ENCODE results near the gene C4B. TPM values are rescaled to one million over a fixed set of nuclear protein-coding genes. Genes with fewer than 3 reads are reported as not detected.

The C4B gene
- total and polyA plus RNA-seq, 2 donors (not counting 1 experiment from before 2014, with no cell fraction given) = 16.2 to 19.0 TPM

DNA sequence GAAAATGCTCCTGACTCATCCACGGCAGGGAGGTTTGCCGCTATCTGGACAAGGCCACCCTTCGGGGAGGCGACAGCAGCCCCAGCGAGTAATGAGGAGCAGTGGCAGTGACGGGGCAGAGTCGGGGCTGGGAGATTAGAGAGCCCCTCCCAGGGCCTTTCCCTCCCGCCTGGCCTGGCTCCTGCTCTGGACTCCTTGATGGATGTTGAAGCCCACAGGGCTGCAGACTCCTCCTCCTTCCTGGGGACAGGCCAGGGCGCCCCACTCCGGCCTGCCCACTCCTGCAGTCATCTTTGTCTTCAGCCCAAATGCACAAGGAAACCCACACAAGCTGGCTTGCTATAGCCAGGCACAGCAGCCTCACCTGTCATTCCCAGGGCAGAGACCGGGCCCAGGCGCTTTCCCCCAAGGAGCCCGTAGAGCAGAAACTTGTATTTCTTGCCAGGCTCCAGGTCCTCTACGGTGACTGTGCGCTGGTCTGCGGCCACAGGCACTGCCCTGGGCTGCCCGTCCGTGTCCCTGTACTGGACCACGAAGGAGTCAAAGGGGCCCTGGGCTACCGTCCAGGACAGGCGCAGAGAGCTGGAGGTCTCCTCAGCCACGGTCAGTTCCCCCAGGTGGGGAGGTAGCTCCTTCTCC, 31.3 kb downstream of the C4B start:
- H2AFZ ChIP-seq (ENCODE audit: low read length) = no peak overlapping the region
- no peak for TF ChIP-seq EZH2 (IDR thresholded peaks at IDR 0.05; ENCODE audit: low read length, missing control alignments)
- TF ChIP-seq, protein P1, sequence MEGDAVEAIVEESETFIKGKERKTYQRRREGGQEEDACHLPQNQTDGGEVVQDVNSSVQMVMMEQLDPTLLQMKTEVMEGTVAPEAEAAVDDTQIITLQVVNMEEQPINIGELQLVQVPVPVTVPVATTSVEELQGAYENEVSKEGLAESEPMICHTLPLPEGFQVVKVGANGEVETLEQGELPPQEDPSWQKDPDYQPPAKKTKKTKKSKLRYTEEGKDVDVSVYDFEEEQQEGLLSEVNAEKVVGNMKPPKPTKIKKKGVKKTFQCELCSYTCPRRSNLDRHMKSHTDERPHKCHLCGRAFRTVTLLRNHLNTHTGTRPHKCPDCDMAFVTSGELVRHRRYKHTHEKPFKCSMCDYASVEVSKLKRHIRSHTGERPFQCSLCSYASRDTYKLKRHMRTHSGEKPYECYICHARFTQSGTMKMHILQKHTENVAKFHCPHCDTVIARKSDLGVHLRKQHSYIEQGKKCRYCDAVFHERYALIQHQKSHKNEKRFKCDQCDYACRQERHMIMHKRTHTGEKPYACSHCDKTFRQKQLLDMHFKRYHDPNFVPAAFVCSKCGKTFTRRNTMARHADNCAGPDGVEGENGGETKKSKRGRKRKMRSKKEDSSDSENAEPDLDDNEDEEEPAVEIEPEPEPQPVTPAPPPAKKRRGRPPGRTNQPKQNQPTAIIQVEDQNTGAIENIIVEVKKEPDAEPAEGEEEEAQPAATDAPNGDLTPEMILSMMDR (conservative IDR thresholded peaks at IDR 0.05 in 1 of 2, IDR thresholded peaks at IDR 0.05 in 1 of 2; ENCODE audit: low read depth in 1 of 2, low read length in 2 of 2) = no peak

DNA sequence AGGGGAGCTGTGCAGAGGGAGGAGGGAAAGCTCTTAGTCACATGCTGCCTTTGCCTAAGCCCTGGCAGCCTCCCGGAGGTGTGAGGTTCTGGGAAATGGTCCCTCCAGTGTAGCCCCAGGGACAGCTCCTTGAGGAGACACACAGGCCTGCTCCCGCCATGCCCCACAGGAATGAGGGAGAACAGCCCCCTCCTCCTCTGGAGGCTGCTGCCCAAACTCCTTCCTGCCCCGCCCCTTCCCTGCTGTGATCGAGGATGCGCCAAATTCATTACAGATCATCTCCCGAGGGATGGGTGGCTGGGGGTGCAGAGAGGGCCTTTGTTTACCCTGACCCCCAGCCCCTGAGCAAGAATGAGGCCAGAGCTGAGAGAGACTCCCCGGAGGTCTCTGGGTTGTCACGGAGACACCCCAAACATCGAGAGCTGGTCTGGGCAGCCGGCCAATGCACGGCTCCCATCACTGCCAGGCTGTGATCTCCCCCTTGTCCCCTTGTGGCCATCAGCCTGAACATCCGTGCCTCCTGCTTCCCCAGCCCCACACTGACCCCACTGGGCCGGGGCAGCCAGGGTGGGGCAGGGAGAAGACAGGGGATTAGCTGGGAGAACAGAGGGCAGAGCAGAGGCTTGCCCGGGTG, 32.0 kb downstream of the C4B start:
- H3K4me3 ChIP-seq (replicated peaks in 1 of 4; ENCODE audit: control extremely low read depth in 1 of 4, insufficient read depth in 1 of 4, low read depth in 3 of 4, low read length in 4 of 4) = no peak overlapping the region
- H3K4me2 ChIP-seq (ENCODE audit: extremely low read depth, insufficient read depth, low read length) = no peak overlapping the region
- H3K4me1 ChIP-seq (ENCODE audit: control insufficient read depth, extremely low read depth, insufficient read depth, low read length) = peaks cover 23% of the 10 kb centered on the region
- peaks cover 1% of the 10 kb centered on the region for H3K36me3 ChIP-seq (ENCODE audit: control insufficient read depth, insufficient read depth, low read length)
- H4K20me1 ChIP-seq (ENCODE audit: control insufficient read depth, extremely low read depth, insufficient read depth, low read length) = no peaks in the 10 kb centered on the region
- H3K9me3 ChIP-seq (ENCODE audit: control insufficient read depth, insufficient read depth, low read depth, low read length) = no peaks in the 10 kb centered on the region
- DNase-seq (ENCODE audit: low read depth in 2 of 2) = peak; percentile 6 to 23
- TF ChIP-seq, protein P1 (conservative IDR thresholded peaks at IDR 0.05 in 1 of 2, IDR thresholded peaks at IDR 0.05 in 1 of 2; ENCODE audit: low read depth in 1 of 2, low read length in 2 of 2) = no peak
- TF ChIP-seq EZH2 (IDR thresholded peaks at IDR 0.05; ENCODE audit: low read length, missing control alignments) = no peak
- H3K27me3 ChIP-seq (ENCODE audit: control insufficient read depth, insufficient read depth, low read length) = no peaks in the 10 kb centered on the region
- H2AFZ ChIP-seq (ENCODE audit: low read length) = no peak overlapping the region
- H3K27ac ChIP-seq (ENCODE audit: insufficient read depth, low read length) = peak overlapping the region; percentile 82
- peak overlapping the region; percentile 58 for H3K9ac ChIP-seq (ENCODE audit: insufficient read depth, low read length)
- H3K79me2 ChIP-seq (ENCODE audit: control insufficient read depth, insufficient read depth, low read length) = no peaks in the 10 kb centered on the region

More for the DNA sequence above, 31.3 kb downstream of the C4B start:
- peaks cover 1% of the 10 kb centered on the region for H3K36me3 ChIP-seq (ENCODE audit: control insufficient read depth, insufficient read depth, low read length)
- H3K4me1 ChIP-seq (ENCODE audit: control insufficient read depth, extremely low read depth, insufficient read depth, low read length) = peaks cover 23% of the 10 kb centered on the region
- no peaks in the 10 kb centered on the region for H3K9me3 ChIP-seq (ENCODE audit: control insufficient read depth, insufficient read depth, low read depth, low read length)
- peak overlapping the region; percentile 82 for H3K27ac ChIP-seq (ENCODE audit: insufficient read depth, low read length)
- no peaks in the 10 kb centered on the region for H3K27me3 ChIP-seq (ENCODE audit: control insufficient read depth, insufficient read depth, low read length)
- no peaks in the 10 kb centered on the region for H4K20me1 ChIP-seq (ENCODE audit: control insufficient read depth, extremely low read depth, insufficient read depth, low read length)
- no peak for DNase-seq (ENCODE audit: low read depth in 2 of 2)
- no peak overlapping the region for H3K4me2 ChIP-seq (ENCODE audit: extremely low read depth, insufficient read depth, low read length)
- peak overlapping the region; percentile 58 for H3K9ac ChIP-seq (ENCODE audit: insufficient read depth, low read length)
- H3K4me3 ChIP-seq (replicated peaks in 1 of 4; ENCODE audit: control extremely low read depth in 1 of 4, insufficient read depth in 1 of 4, low read depth in 3 of 4, low read length in 4 of 4) = no peak overlapping the region
- no peaks in the 10 kb centered on the region for H3K79me2 ChIP-seq (ENCODE audit: control insufficient read depth, insufficient read depth, low read length)

DNA sequence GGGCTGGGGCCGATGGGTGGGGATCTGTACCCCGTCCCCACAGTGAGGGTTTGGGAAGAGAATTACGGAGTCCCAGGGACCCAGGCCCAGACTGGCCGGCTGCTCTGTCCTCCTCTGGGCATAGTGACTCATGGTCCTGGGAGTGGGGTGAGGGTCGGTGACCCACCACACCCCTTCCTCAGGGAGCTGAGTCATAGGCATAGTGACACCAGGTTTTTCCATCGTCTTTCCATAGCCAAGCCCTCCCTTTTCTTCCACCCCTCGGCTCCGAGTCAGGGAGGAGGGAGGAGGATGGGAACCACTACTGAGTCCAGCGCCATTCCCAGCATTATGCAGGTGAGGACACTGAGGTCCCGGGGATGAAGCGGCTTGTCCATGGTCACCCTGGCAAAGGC, 32.5 kb downstream of the C4B start:
- no peak overlapping the region for H3K4me3 ChIP-seq (replicated peaks in 1 of 4; ENCODE audit: control extremely low read depth in 1 of 4, insufficient read depth in 1 of 4, low read depth in 3 of 4, low read length in 4 of 4)
- no peaks in the 10 kb centered on the region for H3K9me3 ChIP-seq (ENCODE audit: control insufficient read depth, insufficient read depth, low read depth, low read length)
- no peaks in the 10 kb centered on the region for H4K20me1 ChIP-seq (ENCODE audit: control insufficient read depth, extremely low read depth, insufficient read depth, low read length)
- TF ChIP-seq, protein P1 (conservative IDR thresholded peaks at IDR 0.05 in 1 of 2, IDR thresholded peaks at IDR 0.05 in 1 of 2; ENCODE audit: low read depth in 1 of 2, low read length in 2 of 2) = no peak
- no peak for TF ChIP-seq EZH2 (IDR thresholded peaks at IDR 0.05; ENCODE audit: low read length, missing control alignments)
- no peak overlapping the region for H2AFZ ChIP-seq (ENCODE audit: low read length)
- peaks cover 1% of the 10 kb centered on the region for H3K36me3 ChIP-seq (ENCODE audit: control insufficient read depth, insufficient read depth, low read length)
- H3K4me1 ChIP-seq (ENCODE audit: control insufficient read depth, extremely low read depth, insufficient read depth, low read length) = peaks cover 23% of the 10 kb centered on the region
- H3K27ac ChIP-seq (ENCODE audit: insufficient read depth, low read length) = peak overlapping the region; percentile 82
- peak overlapping the region; percentile 58 for H3K9ac ChIP-seq (ENCODE audit: insufficient read depth, low read length)
- peak overlapping the region; percentile 40 for H3K4me2 ChIP-seq (ENCODE audit: extremely low read depth, insufficient read depth, low read length)
- no peaks in the 10 kb centered on the region for H3K27me3 ChIP-seq (ENCODE audit: control insufficient read depth, insufficient read depth, low read length)
- peak; percentile 47 to 63 for DNase-seq (ENCODE audit: low read depth in 2 of 2)
- H3K79me2 ChIP-seq (ENCODE audit: control insufficient read depth, insufficient read depth, low read length) = no peaks in the 10 kb centered on the region

Measured in fibroblast of lung (primary cell).